Neural progenitor cell (in vitro differentiated cells): ENCODE results near the gene CDK2AP2. TPM values are rescaled to one million over a fixed set of nuclear protein-coding genes. Genes with fewer than 3 reads are reported as not detected.

Experiments used
- DNase-seq: peaks from one replicate; pipeline ENCODE4 v3.0.0-alpha.2; 2016; ENCODE audit warnings: low spot score
- H2AFZ ChIP-seq: fragments of 200-600 bp; sonication (generic); replicated peaks from 2 replicates; pipeline ENCODE4 v1.6.1; 2016; ENCODE audit warnings: antibody characterized with exemption
- H3F3A ChIP-seq: fragments of 200-600 bp; sonication (generic); 2 replicates; pipeline ENCODE4 v1.6.1; 2016; ENCODE audit warnings: antibody characterized with exemption, low read depth
- H3K27ac ChIP-seq: fragments of 200-600 bp; sonication (generic); 2 replicates; pipeline ENCODE4 v1.5.1; 2016; ENCODE audit warnings: mild to moderate bottlenecking
- H3K27me3 ChIP-seq: fragments of 200-600 bp; sonication (generic); 2 replicates; pipeline ENCODE4 v1.6.1; 2016; ENCODE audit warnings: mild to moderate bottlenecking, moderate library complexity
- H3K36me3 ChIP-seq: fragments of 200-600 bp; sonication (generic); 2 replicates; pipeline ENCODE4 v1.5.1; 2016
- H3K4me1 ChIP-seq: fragments of 200-600 bp; sonication (generic); 2 replicates; pipeline ENCODE4 v1.6.1; 2016; ENCODE audit warnings: mixed run types
- H3K4me2 ChIP-seq: fragments of 200-600 bp; sonication (generic); 2 replicates; pipeline ENCODE4 v1.6.1; 2016
- H3K4me3 ChIP-seq: fragments of 200-600 bp; sonication (generic); 2 replicates; pipeline ENCODE4 v1.5.1; 2016
- H3K79me2 ChIP-seq: fragments of 200-600 bp; sonication (generic); 2 replicates; pipeline ENCODE4 v1.6.1; 2016; ENCODE audit warnings: low read depth
- H3K9ac ChIP-seq: fragments of 200-600 bp; sonication (generic); 2 replicates; pipeline ENCODE4 v1.6.1; 2016
- H3K9me3 ChIP-seq: fragments of 200-600 bp; sonication (generic); 2 replicates; pipeline ENCODE4 v1.5.1; 2016; ENCODE audit warnings: low read depth
- H4K20me1 ChIP-seq: fragments of 200-600 bp; sonication (generic); 2 replicates; pipeline ENCODE4 v1.6.1; 2016; ENCODE audit warnings: low read depth
- H3K27ac Mint-ChIP-seq: 3 replicates; pipeline ENCODE4 v1.8.0; 2021; ENCODE audit warnings: mixed read lengths
- H3K27me3 Mint-ChIP-seq: 2 replicates; pipeline ENCODE4 v1.8.0; 2022; ENCODE audit warnings: low read depth, mild to moderate bottlenecking, inconsistent platforms, moderate library complexity, mixed read lengths; ENCODE audit not compliant: insufficient read depth
- H3K36me3 Mint-ChIP-seq: 3 replicates; pipeline ENCODE4 v1.8.0; 2021; ENCODE audit warnings: mixed read lengths
- H3K4me1 Mint-ChIP-seq: 3 replicates; pipeline ENCODE4 v1.8.0; 2021; ENCODE audit warnings: mixed read lengths
- H3K4me3 Mint-ChIP-seq: 3 replicates; pipeline ENCODE4 v1.8.0; 2021; ENCODE audit warnings: mild to moderate bottlenecking, moderate library complexity, mixed read lengths
- H3K9me3 Mint-ChIP-seq: 3 replicates; pipeline ENCODE4 v1.8.0; 2020; ENCODE audit warnings: mixed read lengths
- CTCF ChIP-seq: fragments of 200-600 bp; sonication (generic); IDR thresholded peaks from 2 replicates; pipeline ENCODE4 v1.5.1; 2017; ENCODE audit warnings: antibody characterized with exemption, mild to moderate bottlenecking
- EZH2 ChIP-seq: fragments of 200-600 bp; sonication (generic); IDR thresholded peaks from 2 replicates; pipeline ENCODE4 v1.6.1; 2017; ENCODE audit warnings: antibody characterized with exemption, mild to moderate bottlenecking, moderate library complexity
- EZH2phosphoT487 ChIP-seq: fragments of 200-600 bp; sonication (generic); IDR thresholded peaks from 2 replicates; pipeline ENCODE4 v1.6.1; 2017; ENCODE audit warnings: antibody characterized with exemption
- total RNA-seq: library from RNA; depleted of rRNA; stranded (reverse); fragments of >200 nt; gene quantifications from 2 replicates; pipeline ENCODE4 v1.2.3, GENCODE V29; 2015; ENCODE audit warnings: low replicate concordance

The CDK2AP2 gene
- total RNA-seq, 1 donor from 2014 or later, result 2.1 TPM

DNA sequence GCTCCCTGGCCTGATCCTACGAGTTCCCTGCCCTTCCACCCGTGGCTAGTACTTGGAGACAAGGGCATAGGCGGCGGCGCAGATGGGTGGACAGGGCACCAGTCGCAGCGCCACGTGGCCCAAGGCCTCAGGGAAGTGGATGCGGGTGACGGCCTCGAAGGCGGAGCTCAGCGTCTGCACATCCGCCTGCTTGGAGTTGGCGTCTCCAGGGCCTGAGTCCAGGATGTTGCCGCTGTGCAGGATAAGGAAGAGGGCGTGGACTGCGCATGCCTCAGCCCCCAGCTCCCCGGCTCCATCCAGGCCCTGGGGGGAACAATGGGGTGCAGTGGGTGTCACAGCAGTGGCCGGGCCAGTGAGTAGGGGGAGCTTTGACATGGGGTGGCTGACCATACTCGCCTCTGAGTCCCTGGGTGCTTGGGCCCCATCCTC, 9.4 kb downstream of the CDK2AP2 start:
- H3K27ac ChIP-seq, result no peak overlapping the region
- no peak overlapping the region for H3K9ac ChIP-seq
- H3K9me3 ChIP-seq, result no peaks in the 10 kb centered on the region
- DNase-seq, result no peak
- peaks cover 17% of the 10 kb centered on the region for H4K20me1 ChIP-seq
- H2AFZ ChIP-seq, result no peak overlapping the region
- Mint-ChIP-seq H3K4me1 (peaks cover 7% of the 10 kb centered on the region), H3K4me3 (no peak overlapping the region), H3K27me3 (peaks cover 2% of the 10 kb centered on the region), H3K27ac (no peak overlapping the region), H3K36me3 (peaks cover 12% of the 10 kb centered on the region), H3K9me3 (no peaks in the 10 kb centered on the region)
- H3K79me2 ChIP-seq, result no peaks in the 10 kb centered on the region
- peaks cover 2% of the 10 kb centered on the region for H3F3A ChIP-seq
- H3K4me3 ChIP-seq, result no peak overlapping the region
- H3K27me3 ChIP-seq, result peaks cover 8% of the 10 kb centered on the region
- no peak overlapping the region for H3K4me2 ChIP-seq
- no peak for TF ChIP-seq EZH2
- TF ChIP-seq CTCF, result no peak
- TF ChIP-seq EZH2phosphoT487, result no peak
- H3K4me1 ChIP-seq, result peaks cover 3% of the 10 kb centered on the region
- H3K36me3 ChIP-seq, result no peaks in the 10 kb centered on the region

GRCh38 chr11:67497656-67498291, 10.2 kb downstream of the CDK2AP2 start:
- H3K4me1 Mint-ChIP-seq, result peaks cover under 1% of the 10 kb centered on the region
- no peak overlapping the region for H3K4me3 Mint-ChIP-seq
- H3K27me3 Mint-ChIP-seq, result no peaks in the 10 kb centered on the region
- H3K4me1 ChIP-seq, result no peaks in the 10 kb centered on the region
- no peak overlapping the region for H2AFZ ChIP-seq
- H3K9me3 Mint-ChIP-seq, result no peaks in the 10 kb centered on the region
- no peak overlapping the region for H3K4me3 ChIP-seq
- no peak overlapping the region for H3K27ac Mint-ChIP-seq
- no peaks in the 10 kb centered on the region for H3K36me3 ChIP-seq
- no peak for DNase-seq
- H3K27me3 ChIP-seq, result peaks cover under 1% of the 10 kb centered on the region
- peaks cover 9% of the 10 kb centered on the region for H4K20me1 ChIP-seq
- H3K27ac ChIP-seq, result no peak overlapping the region
- H3F3A ChIP-seq, result no peaks in the 10 kb centered on the region
- no peaks in the 10 kb centered on the region for H3K9me3 ChIP-seq
- H3K36me3 Mint-ChIP-seq, result peaks cover 12% of the 10 kb centered on the region
- H3K9ac ChIP-seq, result no peak overlapping the region
- H3K79me2 ChIP-seq, result no peaks in the 10 kb centered on the region
- TF ChIP-seq EZH2, result no peak
- no peak for TF ChIP-seq CTCF
- no peak for TF ChIP-seq EZH2phosphoT487
- H3K4me2 ChIP-seq, result no peak overlapping the region

- no peaks in the 10 kb centered on the region for H3K36me3 ChIP-seq
- H3K4me1 ChIP-seq, result no peaks in the 10 kb centered on the region
- H3K9me3 Mint-ChIP-seq, result no peaks in the 10 kb centered on the region
- no peaks in the 10 kb centered on the region for H3K9me3 ChIP-seq
- peaks cover 10% of the 10 kb centered on the region for H3K36me3 Mint-ChIP-seq
- H3F3A ChIP-seq, result no peaks in the 10 kb centered on the region
- H3K27ac Mint-ChIP-seq, result no peak overlapping the region
- H3K4me2 ChIP-seq, result no peak overlapping the region
- TF ChIP-seq CTCF, result no peak
- TF ChIP-seq EZH2, result no peak
- TF ChIP-seq EZH2phosphoT487, result no peak
- H3K4me1 Mint-ChIP-seq, result peaks cover under 1% of the 10 kb centered on the region
- H3K27ac ChIP-seq, result no peak overlapping the region
- no peaks in the 10 kb centered on the region for H3K27me3 Mint-ChIP-seq
- no peak overlapping the region for H2AFZ ChIP-seq
- H3K4me3 ChIP-seq, result no peak overlapping the region
- no peak overlapping the region for H3K9ac ChIP-seq
- H4K20me1 ChIP-seq, result no peaks in the 10 kb centered on the region
- H3K27me3 ChIP-seq, result no peaks in the 10 kb centered on the region
- no peaks in the 10 kb centered on the region for H3K79me2 ChIP-seq
- no peak for DNase-seq
- no peak overlapping the region for H3K4me3 Mint-ChIP-seq
Observed at GRCh38 chr11:67496113-67496512, 11.8 kb downstream of the CDK2AP2 start.
